Esophagus muscularis mucosa (tissue), 2 donors: Measurements from ENCODE around the gene ACVRL1.

Experiments
- EP300 ChIP-seq: sonication (generic); formaldehyde crosslinking; IDR thresholded peaks from one replicate; pipeline ENCODE4 v1.6.1; 2017; ENCODE audit warnings: antibody characterized with exemption
- POLR2A ChIP-seq: fragments of 450-650 bp; IDR thresholded peaks from one replicate; pipeline ENCODE4 v1.6.1; 2017; ENCODE audit warnings: antibody characterized with exemption, moderate library complexity, mild to moderate bottlenecking, low read depth

DNA sequence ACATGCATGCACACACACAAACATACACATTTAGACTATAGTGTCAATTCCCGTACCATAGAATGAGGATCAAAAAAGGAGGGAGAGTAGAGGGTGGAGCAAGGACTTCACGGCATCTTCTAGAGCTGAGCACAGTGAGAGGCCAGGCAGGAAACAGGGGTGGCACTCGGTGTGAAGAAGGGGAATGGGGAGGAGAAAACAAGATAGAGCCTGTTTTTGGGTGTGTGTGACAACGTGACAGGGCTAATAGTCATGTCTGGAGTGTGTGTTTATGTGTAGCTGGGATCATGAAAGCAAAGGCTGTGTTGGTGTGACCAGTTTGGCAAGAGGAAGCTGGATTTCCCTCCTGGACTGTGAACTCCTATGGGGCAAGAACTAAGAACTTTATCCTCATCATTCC, 34.3 kb downstream of the ACVRL1 start:
- TF ChIP-seq EP300 = no peak
- TF ChIP-seq POLR2A = no peak
